Liver (tissue), 3 donors: Measurements from ENCODE around the gene NLRC5.

Source experiments
- HNF4G ChIP-seq: IDR thresholded peaks from 2 replicates; pipeline ENCODE4 v1.6.1; 2016; ENCODE audit warnings: antibody characterized with exemption
- JUND ChIP-seq, 2 donors: IDR thresholded peaks; 2 replicates each; pipeline ENCODE4 v1.6.1; 2016; ENCODE audit warnings: antibody characterized with exemption in 2 of 2
- MAX ChIP-seq: IDR thresholded peaks from 2 replicates; pipeline ENCODE4 v1.6.1; 2016; ENCODE audit warnings: antibody characterized with exemption
- TAF1 ChIP-seq: conservative IDR thresholded peaks from 2 replicates; pipeline ENCODE4 v1.6.1; 2016; ENCODE audit warnings: antibody characterized with exemption, mild to moderate bottlenecking
- TF ChIP-seq, protein P1 (sequence below): fragments of 150-350 bp; IDR thresholded peaks from 2 replicates; pipeline ENCODE4 v1.5.1; 2017; ENCODE audit warnings: improper control_type of control experiment, low read depth, low read length; ENCODE audit not compliant: missing input control
- donor health status: healthy.
- donor health status: healthy.

DNA sequence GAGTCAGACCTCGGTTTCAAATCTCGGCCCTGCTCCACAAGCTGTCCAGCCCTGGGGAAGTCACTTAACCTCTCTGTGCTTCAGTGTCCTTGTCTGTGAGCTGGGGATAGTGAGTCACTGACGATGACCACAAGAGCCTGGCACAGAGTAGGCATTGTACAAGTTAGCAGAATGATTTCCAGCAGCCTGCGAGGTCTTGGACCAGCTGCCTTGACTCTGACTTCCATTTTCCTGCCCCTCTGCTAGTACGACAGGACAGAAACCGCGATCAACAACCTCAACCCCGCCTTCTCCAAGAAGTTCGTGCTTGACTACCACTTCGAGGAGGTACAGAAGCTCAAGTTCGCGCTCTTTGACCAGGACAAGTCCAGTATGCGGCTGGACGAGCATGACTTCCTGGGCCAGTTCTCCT is 123.7 kb downstream of the NLRC5 start:
- TF ChIP-seq JUND (IDR thresholded peaks at IDR 0.05) (no peak), TAF1 (no peak), MAX (no peak), HNF4G (no peak)
- TF ChIP-seq, protein P1, sequence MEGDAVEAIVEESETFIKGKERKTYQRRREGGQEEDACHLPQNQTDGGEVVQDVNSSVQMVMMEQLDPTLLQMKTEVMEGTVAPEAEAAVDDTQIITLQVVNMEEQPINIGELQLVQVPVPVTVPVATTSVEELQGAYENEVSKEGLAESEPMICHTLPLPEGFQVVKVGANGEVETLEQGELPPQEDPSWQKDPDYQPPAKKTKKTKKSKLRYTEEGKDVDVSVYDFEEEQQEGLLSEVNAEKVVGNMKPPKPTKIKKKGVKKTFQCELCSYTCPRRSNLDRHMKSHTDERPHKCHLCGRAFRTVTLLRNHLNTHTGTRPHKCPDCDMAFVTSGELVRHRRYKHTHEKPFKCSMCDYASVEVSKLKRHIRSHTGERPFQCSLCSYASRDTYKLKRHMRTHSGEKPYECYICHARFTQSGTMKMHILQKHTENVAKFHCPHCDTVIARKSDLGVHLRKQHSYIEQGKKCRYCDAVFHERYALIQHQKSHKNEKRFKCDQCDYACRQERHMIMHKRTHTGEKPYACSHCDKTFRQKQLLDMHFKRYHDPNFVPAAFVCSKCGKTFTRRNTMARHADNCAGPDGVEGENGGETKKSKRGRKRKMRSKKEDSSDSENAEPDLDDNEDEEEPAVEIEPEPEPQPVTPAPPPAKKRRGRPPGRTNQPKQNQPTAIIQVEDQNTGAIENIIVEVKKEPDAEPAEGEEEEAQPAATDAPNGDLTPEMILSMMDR: no peak
